Body of pancreas (tissue), 4 donors: ENCODE data around the gene LSAMP.

ENCODE experiments used
- CTCF ChIP-seq, 7 experiments: fragments of 450-650 bp in 4 of 7; fragments of 200-600 bp in 3 of 7; sonication (generic) in 3 of 7; IDR thresholded peaks; one replicate each; pipeline ENCODE4 v1.5.1; 2016 to 2019; ENCODE audit warnings: antibody characterized with exemption in 7 of 7
- POLR2A ChIP-seq, 3 donors: fragments of 450-650 bp; IDR thresholded peaks; one replicate each; pipeline ENCODE4 v1.6.1; 2016; ENCODE audit warnings: antibody characterized with exemption in 3 of 3, mild to moderate bottlenecking in 2 of 3

- no peak for TF ChIP-seq CTCF (IDR thresholded peaks at IDR 0.05)
- TF ChIP-seq POLR2A (IDR thresholded peaks at IDR 0.05), result no peak
Measured at GRCh38 chr3:116405231-116405630, 40.1 kb downstream of the LSAMP start.
